Coronary artery (tissue), 2 donors: Measurements from ENCODE around the gene ST3GAL4.

Experiments
- DNase-seq: peaks from one replicate; pipeline ENCODE4 v3.0.0-alpha.2; 2017; ENCODE audit warnings: low spot score
- H3K27ac ChIP-seq, 2 donors: fragments of 200-600 bp; sonication (generic); one replicate each; pipeline ENCODE4 v1.5.1; 2016 to 2019
- H3K4me3 ChIP-seq: fragments of 200-600 bp; sonication (generic); 2 replicates; pipeline ENCODE4 v1.5.1; 2016; ENCODE audit warnings: mild to moderate bottlenecking, moderate library complexity
- TF ChIP-seq, protein P1 (sequence below): fragments of 200-600 bp; sonication (generic); IDR thresholded peaks from one replicate; pipeline ENCODE4 v1.5.1; 2019; ENCODE audit warnings: antibody characterized with exemption

The ST3GAL4 gene

GRCh38 chr11:126408901-126409619 lies 53.6 kb downstream of the ST3GAL4 start:
- Histone ChIP-seq H3K27ac (peak overlapping the region in 1 of 2 donors; percentile 78), H3K4me3 (no peak overlapping the region)
- TF ChIP-seq, protein P1, sequence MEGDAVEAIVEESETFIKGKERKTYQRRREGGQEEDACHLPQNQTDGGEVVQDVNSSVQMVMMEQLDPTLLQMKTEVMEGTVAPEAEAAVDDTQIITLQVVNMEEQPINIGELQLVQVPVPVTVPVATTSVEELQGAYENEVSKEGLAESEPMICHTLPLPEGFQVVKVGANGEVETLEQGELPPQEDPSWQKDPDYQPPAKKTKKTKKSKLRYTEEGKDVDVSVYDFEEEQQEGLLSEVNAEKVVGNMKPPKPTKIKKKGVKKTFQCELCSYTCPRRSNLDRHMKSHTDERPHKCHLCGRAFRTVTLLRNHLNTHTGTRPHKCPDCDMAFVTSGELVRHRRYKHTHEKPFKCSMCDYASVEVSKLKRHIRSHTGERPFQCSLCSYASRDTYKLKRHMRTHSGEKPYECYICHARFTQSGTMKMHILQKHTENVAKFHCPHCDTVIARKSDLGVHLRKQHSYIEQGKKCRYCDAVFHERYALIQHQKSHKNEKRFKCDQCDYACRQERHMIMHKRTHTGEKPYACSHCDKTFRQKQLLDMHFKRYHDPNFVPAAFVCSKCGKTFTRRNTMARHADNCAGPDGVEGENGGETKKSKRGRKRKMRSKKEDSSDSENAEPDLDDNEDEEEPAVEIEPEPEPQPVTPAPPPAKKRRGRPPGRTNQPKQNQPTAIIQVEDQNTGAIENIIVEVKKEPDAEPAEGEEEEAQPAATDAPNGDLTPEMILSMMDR: no peak
- DNase-seq: no peak

- DNase-seq: no peak
- H3K27ac ChIP-seq: peak overlapping the region in 1 of 2 donors; percentile 78
- H3K4me3 ChIP-seq: no peak overlapping the region
- TF ChIP-seq, protein P1: no peak
Measured at GRCh38 chr11:126409620-126409985, 54.1 kb downstream of the ST3GAL4 start.

GRCh38 chr11:126410649-126411048 lies 55.2 kb downstream of the ST3GAL4 start:
- Histone ChIP-seq H3K27ac (peak overlapping the region; percentile 25 to 78), H3K4me3 (no peak overlapping the region)
- TF ChIP-seq, protein P1: no peak
- peak; percentile 76 for DNase-seq

- peak; percentile 73 for DNase-seq
- no peak overlapping the region for H3K4me3 ChIP-seq
- TF ChIP-seq, protein P1: no peak
- peak overlapping the region in 1 of 2 donors; percentile 78 for H3K27ac ChIP-seq
Measured at GRCh38 chr11:126411971-126412381, 56.5 kb downstream of the ST3GAL4 start.

- no peak overlapping the region for H3K4me3 ChIP-seq
- peak overlapping the region; percentile 77 to 92 for H3K27ac ChIP-seq
- TF ChIP-seq, protein P1: no peak
- DNase-seq: no peak
Measured at GRCh38 chr11:126413426-126413825, 57.9 kb downstream of the ST3GAL4 start.

- Histone ChIP-seq H3K4me3 (no peak overlapping the region), H3K27ac (peak overlapping the region; percentile 77 to 92)
- DNase-seq: no peak
- TF ChIP-seq, protein P1: no peak
Measured at GRCh38 chr11:126413843-126414405, 58.4 kb downstream of the ST3GAL4 start.

- TF ChIP-seq, protein P1: no peak
- peak overlapping the region; percentile 77 to 92 for H3K27ac ChIP-seq
- DNase-seq: no peak
- H3K4me3 ChIP-seq: peak overlapping the region; percentile 72
Measured at GRCh38 chr11:126414615-126415014, 59.1 kb downstream of the ST3GAL4 start.
